Smooth muscle cell (in vitro differentiated cells): ENCODE data around the gene FAM187B. TPM values are rescaled to one million over a fixed set of nuclear protein-coding genes. Genes with fewer than 3 reads are reported as not detected.

Experiments
- DNase-seq: peaks from one replicate; lab custom pipeline; 2025; ENCODE audit not compliant: unreplicated experiment; lab: John Stamatoyannopoulos, UW
- H2AFZ ChIP-seq: fragments of 200-600 bp; sonication (generic); 2 replicates; pipeline ENCODE4 v1.6.0; 2016; ENCODE audit warnings: antibody characterized with exemption, low read depth, mild to moderate bottlenecking
- H3F3A ChIP-seq: fragments of 200-600 bp; sonication (generic); 2 replicates; pipeline ENCODE4 v1.6.0; 2017; ENCODE audit warnings: antibody characterized with exemption, low read depth
- H3K27ac ChIP-seq: fragments of 200-600 bp; sonication (generic); 2 replicates; pipeline ENCODE4 v1.5.1; 2016; ENCODE audit warnings: low read depth, mild to moderate bottlenecking
- H3K27me3 ChIP-seq: fragments of 200-600 bp; sonication (generic); 2 replicates; pipeline ENCODE4 v1.6.1; 2016; ENCODE audit warnings: low read depth, mild to moderate bottlenecking
- H3K36me3 ChIP-seq: fragments of 200-600 bp; sonication (generic); 2 replicates; pipeline ENCODE4 v1.5.1; 2016; ENCODE audit warnings: low read depth
- H3K4me1 ChIP-seq: fragments of 200-600 bp; sonication (generic); 2 replicates; pipeline ENCODE4 v1.5.1; 2016; ENCODE audit warnings: low read depth
- H3K4me2 ChIP-seq: fragments of 200-600 bp; sonication (generic); 2 replicates; pipeline ENCODE4 v1.6.0; 2016; ENCODE audit warnings: mild to moderate bottlenecking
- H3K4me3 ChIP-seq: fragments of 200-600 bp; sonication (generic); 2 replicates; pipeline ENCODE4 v1.5.1; 2016; ENCODE audit warnings: mild to moderate bottlenecking
- H3K79me2 ChIP-seq: fragments of 200-600 bp; sonication (generic); 2 replicates; pipeline ENCODE4 v1.6.0; 2016; ENCODE audit warnings: low read depth, mild to moderate bottlenecking
- H3K9ac ChIP-seq: fragments of 200-600 bp; sonication (generic); 2 replicates; pipeline ENCODE4 v1.6.0; 2016; ENCODE audit warnings: low read depth
- H3K9me3 ChIP-seq: fragments of 200-600 bp; sonication (generic); replicated peaks from 2 replicates; pipeline ENCODE4 v1.5.1; 2016; ENCODE audit warnings: low read depth
- H4K20me1 ChIP-seq: fragments of 200-600 bp; sonication (generic); 2 replicates; pipeline ENCODE4 v1.6.0; 2016; ENCODE audit warnings: low read depth
- WGBS: methylation state at CpG from one replicate; pipeline ENCODE4 v1.1.7; 2016; ENCODE audit warnings: low lambda C conversion rate; 5-methylcytosine and 5-hydroxymethylcytosine counted together
- polyA plus RNA-seq: library from polyadenylated mRNA; unstranded; fragments of >200 nt; fragmentation: Nextera tagmentation; extraction: Ambion mirVana; gene quantifications from 2 replicates; pipeline ENCODE4 v1.2.1, GENCODE V29; 2016
- total RNA-seq: library from RNA; depleted of rRNA; stranded (reverse); fragments of >200 nt; gene quantifications from 2 replicates; pipeline ENCODE4 v1.2.3, GENCODE V29; 2014
- TF ChIP-seq, protein P1 (sequence below): fragments of 200-600 bp; sonication (generic); IDR thresholded peaks from 2 replicates; pipeline ENCODE4 v1.5.1; 2017; ENCODE audit warnings: borderline replicate concordance, mild to moderate bottlenecking, antibody characterized with exemption; ENCODE audit not compliant: insufficient read depth, poor library complexity, severe bottlenecking

The FAM187B gene
- total and polyA plus RNA-seq, 2 experiments from 2014 or later: not detected

DNA sequence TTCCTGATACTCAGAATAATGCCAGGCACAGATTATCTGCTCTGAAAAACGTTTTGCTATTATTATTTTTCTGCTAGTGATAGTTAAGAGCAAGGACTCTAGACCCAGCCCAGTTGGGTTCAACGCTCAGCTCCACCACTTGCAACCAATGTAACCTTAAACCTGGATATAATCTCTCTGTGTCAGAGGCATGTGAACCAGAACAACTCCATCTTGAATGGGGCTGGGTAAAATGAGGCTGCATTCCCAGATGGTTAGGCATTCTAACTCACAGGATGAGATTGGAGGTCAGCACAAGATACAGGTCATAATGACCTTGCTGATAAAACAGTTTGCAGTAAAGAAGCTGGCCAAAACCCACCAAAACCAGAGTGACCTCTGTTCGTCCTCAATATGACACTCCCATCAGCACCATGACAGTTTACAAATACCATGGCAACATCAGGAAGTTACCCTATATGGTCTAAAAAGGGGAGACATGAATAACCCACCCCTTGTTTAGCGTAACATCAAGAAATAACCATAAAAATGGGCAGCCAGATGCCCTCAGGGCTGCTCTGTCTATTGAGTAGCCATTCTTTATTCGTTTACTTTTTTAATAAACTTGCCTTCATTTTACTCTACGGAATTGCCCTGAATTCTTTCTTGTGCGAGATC is 13.6 kb downstream of the FAM187B start:
- Histone ChIP-seq H3K27ac (no peak overlapping the region), H3F3A (no peaks in the 10 kb centered on the region), H3K4me1 (no peaks in the 10 kb centered on the region), H3K9ac (no peak overlapping the region), H3K36me3 (no peaks in the 10 kb centered on the region), H3K9me3 (no peaks in the 10 kb centered on the region), H3K4me2 (no peak overlapping the region), H3K27me3 (no peaks in the 10 kb centered on the region), H3K4me3 (no peak overlapping the region), H3K79me2 (no peaks in the 10 kb centered on the region), H4K20me1 (no peaks in the 10 kb centered on the region), H2AFZ (no peak overlapping the region)
- TF ChIP-seq, protein P1, sequence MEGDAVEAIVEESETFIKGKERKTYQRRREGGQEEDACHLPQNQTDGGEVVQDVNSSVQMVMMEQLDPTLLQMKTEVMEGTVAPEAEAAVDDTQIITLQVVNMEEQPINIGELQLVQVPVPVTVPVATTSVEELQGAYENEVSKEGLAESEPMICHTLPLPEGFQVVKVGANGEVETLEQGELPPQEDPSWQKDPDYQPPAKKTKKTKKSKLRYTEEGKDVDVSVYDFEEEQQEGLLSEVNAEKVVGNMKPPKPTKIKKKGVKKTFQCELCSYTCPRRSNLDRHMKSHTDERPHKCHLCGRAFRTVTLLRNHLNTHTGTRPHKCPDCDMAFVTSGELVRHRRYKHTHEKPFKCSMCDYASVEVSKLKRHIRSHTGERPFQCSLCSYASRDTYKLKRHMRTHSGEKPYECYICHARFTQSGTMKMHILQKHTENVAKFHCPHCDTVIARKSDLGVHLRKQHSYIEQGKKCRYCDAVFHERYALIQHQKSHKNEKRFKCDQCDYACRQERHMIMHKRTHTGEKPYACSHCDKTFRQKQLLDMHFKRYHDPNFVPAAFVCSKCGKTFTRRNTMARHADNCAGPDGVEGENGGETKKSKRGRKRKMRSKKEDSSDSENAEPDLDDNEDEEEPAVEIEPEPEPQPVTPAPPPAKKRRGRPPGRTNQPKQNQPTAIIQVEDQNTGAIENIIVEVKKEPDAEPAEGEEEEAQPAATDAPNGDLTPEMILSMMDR: no peak
- no peak for DNase-seq
- WGBS: 78% methylated on average over 7 of the region's 7 CpGs

DNA sequence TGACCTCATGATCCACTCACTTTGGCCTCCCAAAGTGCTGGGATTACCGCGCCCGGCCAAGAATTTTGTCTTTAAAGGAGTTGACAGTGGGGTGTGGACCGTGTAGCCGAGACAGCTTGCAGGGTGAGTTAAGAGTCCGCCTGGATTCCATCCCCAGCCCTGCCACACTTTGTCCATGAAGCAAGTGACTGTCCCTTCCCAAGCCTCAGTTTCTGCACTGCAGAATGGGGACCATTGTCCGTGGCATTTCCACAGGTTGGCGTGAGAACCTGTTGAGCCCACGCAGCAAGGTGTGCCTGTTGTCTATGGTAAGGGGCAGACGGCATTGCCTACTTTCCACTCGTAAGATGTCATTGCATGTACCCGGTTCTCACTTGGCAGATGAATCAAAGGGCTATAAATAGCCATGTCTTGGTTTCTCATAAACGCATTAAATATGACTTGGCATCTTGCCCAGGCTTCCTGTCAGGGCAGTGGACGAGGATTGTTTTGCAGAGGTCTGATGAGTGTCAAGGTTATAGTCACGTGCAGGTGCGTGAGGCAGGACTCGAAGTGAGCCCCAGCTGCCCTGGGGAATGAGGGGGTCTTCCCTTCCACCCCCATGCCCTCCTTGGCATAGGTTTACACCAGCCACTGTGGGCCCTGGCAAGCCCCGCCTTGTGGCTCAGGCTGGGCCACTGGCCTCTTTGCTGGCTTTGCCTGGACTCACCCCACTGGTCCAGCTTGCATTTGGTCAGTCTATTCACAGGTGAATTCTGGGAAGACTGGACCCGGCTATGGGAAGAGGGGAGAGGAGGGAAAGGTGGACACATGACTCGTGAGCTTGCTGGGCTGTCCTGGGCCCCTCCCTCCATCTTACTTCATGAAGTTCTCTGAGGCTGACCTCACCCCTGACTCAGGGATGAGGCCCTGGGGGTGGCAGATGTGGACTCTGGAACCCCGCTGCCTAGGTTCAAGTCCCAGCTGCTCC is 14.6 kb downstream of the FAM187B start:
- WGBS: 83% methylated on average over 21 of the region's 21 CpGs
- H2AFZ ChIP-seq: no peak overlapping the region
- TF ChIP-seq, protein P1: no peak
- no peak for DNase-seq
- H3K4me1 ChIP-seq: no peaks in the 10 kb centered on the region
- H3K36me3 ChIP-seq: no peaks in the 10 kb centered on the region
- H3K27me3 ChIP-seq: no peaks in the 10 kb centered on the region
- H3K4me3 ChIP-seq: no peak overlapping the region
- no peaks in the 10 kb centered on the region for H4K20me1 ChIP-seq
- H3K9ac ChIP-seq: no peak overlapping the region
- no peaks in the 10 kb centered on the region for H3F3A ChIP-seq
- H3K79me2 ChIP-seq: no peaks in the 10 kb centered on the region
- no peak overlapping the region for H3K27ac ChIP-seq
- H3K4me2 ChIP-seq: no peak overlapping the region
- H3K9me3 ChIP-seq: no peaks in the 10 kb centered on the region

DNA sequence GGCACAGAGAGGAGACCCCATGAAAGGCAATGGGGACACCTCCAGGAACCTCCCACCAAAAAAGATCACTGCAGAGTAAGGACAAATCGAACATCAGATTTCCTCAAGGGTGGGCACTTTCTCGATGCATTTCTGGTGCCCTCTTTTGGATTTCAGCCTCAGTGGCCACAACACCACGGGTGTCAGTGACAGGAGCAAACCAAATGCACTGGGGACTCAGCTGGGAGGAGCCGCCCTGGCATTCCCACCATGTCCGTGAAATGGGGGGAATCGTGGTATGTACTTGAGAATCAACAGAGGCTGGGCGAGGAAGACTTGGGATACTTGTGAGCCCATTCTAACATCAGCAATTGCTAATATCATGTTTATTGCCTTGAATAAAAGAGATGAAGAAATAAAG is 16.3 kb downstream of the FAM187B start:
- 72% methylated on average over 7 of the region's 7 CpGs for whole genome bisulfite sequencing
- no peak overlapping the region for H3K4me3 ChIP-seq
- H3K4me2 ChIP-seq: no peak overlapping the region
- H3F3A ChIP-seq: no peaks in the 10 kb centered on the region
- TF ChIP-seq, protein P1: no peak
- H3K36me3 ChIP-seq: no peaks in the 10 kb centered on the region
- no peak overlapping the region for H3K27ac ChIP-seq
- no peaks in the 10 kb centered on the region for H3K79me2 ChIP-seq
- no peak for DNase-seq
- H2AFZ ChIP-seq: no peak overlapping the region
- no peaks in the 10 kb centered on the region for H3K27me3 ChIP-seq
- no peaks in the 10 kb centered on the region for H3K9me3 ChIP-seq
- no peak overlapping the region for H3K9ac ChIP-seq
- H4K20me1 ChIP-seq: no peaks in the 10 kb centered on the region
- H3K4me1 ChIP-seq: no peaks in the 10 kb centered on the region
